Trophoblast cell (in vitro differentiated cells and primary cell): Measurements from ENCODE around the gene DUSP21.
"Not testable (repeated sequence)": the region's sequence is repeated elsewhere in the genome, so short reads cannot be mapped to it uniquely, and the experiment has no call there.

Experiments
- DNase-seq, 2 donors: peaks; one replicate each; pipeline ENCODE4 v3.0.0-alpha.2; 2016
- H2AFZ ChIP-seq: 2 replicates; pipeline ENCODE4 v1.6.1; 2013; ENCODE audit warnings: low read length, moderate library complexity, mild to moderate bottlenecking; ENCODE audit not compliant: insufficient read depth, poor library complexity
- H2AK5ac ChIP-seq: 2 replicates; pipeline ENCODE4 v1.6.1; 2013; ENCODE audit warnings: mild to moderate bottlenecking, low read length
- H2BK120ac ChIP-seq: 2 replicates; pipeline ENCODE4 v1.6.1; 2013; ENCODE audit warnings: low read length, mild to moderate bottlenecking, moderate library complexity; ENCODE audit not compliant: insufficient read depth, poor library complexity
- H2BK12ac ChIP-seq: 2 replicates; pipeline ENCODE4 v1.6.1; 2013; ENCODE audit warnings: mild to moderate bottlenecking, low read length, moderate library complexity
- H2BK5ac ChIP-seq: 2 replicates; pipeline ENCODE4 v1.6.1; 2013; ENCODE audit warnings: low read length, low read depth, moderate library complexity, mild to moderate bottlenecking; ENCODE audit not compliant: poor library complexity
- H3K14ac ChIP-seq: 2 replicates; pipeline ENCODE4 v1.6.1; 2013; ENCODE audit warnings: mild to moderate bottlenecking, low read length
- H3K18ac ChIP-seq: 2 replicates; pipeline ENCODE4 v1.6.1; 2013; ENCODE audit warnings: mild to moderate bottlenecking, low read length
- H3K23ac ChIP-seq: 2 replicates; pipeline ENCODE4 v1.6.1; 2013; ENCODE audit warnings: low read length
- H3K27ac ChIP-seq: 2 replicates; pipeline ENCODE4 v1.5.1; 2013; ENCODE audit warnings: low read depth, mild to moderate bottlenecking, inconsistent platforms, low read length, moderate library complexity
- H3K27me3 ChIP-seq: 2 replicates; pipeline ENCODE4 v1.6.1; 2013; ENCODE audit warnings: inconsistent platforms, mild to moderate bottlenecking, low read length, moderate library complexity; ENCODE audit not compliant: insufficient read depth
- H3K36me3 ChIP-seq, 2 experiments: 1 replicate in 1 of 2; 2 replicates in 1 of 2; pipeline ENCODE4 v1.6.1; 2013; ENCODE audit warnings: low read length in 2 of 2, mild to moderate bottlenecking in 2 of 2, moderate library complexity in 1 of 2; ENCODE audit not compliant: insufficient read depth in 2 of 2, control insufficient read depth in 1 of 2
- H3K4ac ChIP-seq: 2 replicates; pipeline ENCODE4 v1.6.1; 2013; ENCODE audit warnings: low read depth, mild to moderate bottlenecking, low read length, moderate library complexity
- H3K4me1 ChIP-seq, 2 experiments: 1 replicate in 1 of 2; 2 replicates in 1 of 2; pipeline ENCODE4 v1.6.1; 2013; ENCODE audit warnings: low read length in 2 of 2, mild to moderate bottlenecking in 2 of 2, moderate library complexity in 1 of 2; ENCODE audit not compliant: insufficient read depth in 2 of 2, control insufficient read depth in 1 of 2
- H3K4me2 ChIP-seq: 2 replicates; pipeline ENCODE4 v1.6.1; 2013; ENCODE audit warnings: inconsistent platforms, mild to moderate bottlenecking, low read length, moderate library complexity
- H3K4me3 ChIP-seq: 2 replicates; pipeline ENCODE4 v1.5.1; 2013; ENCODE audit warnings: mild to moderate bottlenecking, low read depth, low read length, inconsistent platforms
- H3K79me1 ChIP-seq: one replicate; pipeline ENCODE4 v1.6.1; 2013; ENCODE audit warnings: low read length
- H3K79me2 ChIP-seq: 2 replicates; pipeline ENCODE4 v1.6.1; 2013; ENCODE audit warnings: low read length, mild to moderate bottlenecking; ENCODE audit not compliant: control insufficient read depth, insufficient read depth, poor library complexity
- H3K9ac ChIP-seq: 2 replicates; pipeline ENCODE4 v1.6.1; 2013; ENCODE audit warnings: mild to moderate bottlenecking, low read length
- H3K9me3 ChIP-seq: 2 replicates; pipeline ENCODE4 v1.6.1; 2013; ENCODE audit warnings: low read depth, mild to moderate bottlenecking, control low read depth, inconsistent platforms, low read length; ENCODE audit not compliant: insufficient read depth
- H4K12ac ChIP-seq: 2 replicates; pipeline ENCODE4 v1.6.1; 2013; ENCODE audit warnings: low read depth, mild to moderate bottlenecking, low read length, moderate library complexity
- H4K8ac ChIP-seq: 2 replicates; pipeline ENCODE4 v1.6.1; 2013; ENCODE audit warnings: low read depth, mild to moderate bottlenecking, low read length, moderate library complexity
- H4K91ac ChIP-seq: one replicate; pipeline ENCODE4 v1.6.1; 2013; ENCODE audit warnings: low read depth, mild to moderate bottlenecking, low read length, moderate library complexity
- WGBS: extraction: QIAGEN DNeasy Blood & Tissue Kit; methylation state at CpG from one replicate; pipeline ENCODE4 v1.1.7; 2013; ENCODE audit warnings: missing lambda C conversion rate; ENCODE audit not compliant: insufficient read length, insufficient coverage; ENCODE audit errors: extremely low coverage; 5-methylcytosine and 5-hydroxymethylcytosine counted together

The DUSP21 gene

DNA sequence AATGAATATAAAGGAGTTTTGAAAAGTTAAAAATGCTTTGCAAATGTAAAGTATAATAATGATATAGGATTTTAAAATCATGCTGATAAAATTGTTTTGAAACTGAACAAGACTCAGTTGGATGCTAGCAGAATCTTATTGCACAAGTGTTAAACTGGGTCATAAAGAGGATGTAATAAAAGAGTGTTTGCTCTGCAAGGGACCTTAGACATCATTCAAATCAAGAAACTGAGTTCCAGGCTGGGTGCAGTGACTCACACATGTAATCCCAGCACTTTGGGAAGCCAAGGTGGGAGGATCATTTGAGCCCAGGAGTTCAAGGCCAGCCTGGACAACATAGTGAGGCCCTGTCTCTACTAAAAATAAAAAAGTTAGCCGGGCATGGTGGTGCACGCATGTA, 27.5 kb upstream of the DUSP21 start:
- H3K9me3 ChIP-seq = no peaks in the 10 kb centered on the region
- no peak overlapping the region for H2AK5ac ChIP-seq
- H3K23ac ChIP-seq = no peak overlapping the region
- H3K27ac ChIP-seq = no peak overlapping the region
- no peaks in the 10 kb centered on the region for H3K36me3 ChIP-seq
- H4K12ac ChIP-seq = no peak overlapping the region
- no peak overlapping the region for H3K14ac ChIP-seq
- no peak overlapping the region for H3K18ac ChIP-seq
- H3K4me1 ChIP-seq = no peaks in the 10 kb centered on the region
- no CpG with 5 or more reads among the region's 2 CpGs for WGBS
- H3K79me1 ChIP-seq = no peaks in the 10 kb centered on the region
- H3K79me2 ChIP-seq = no peaks in the 10 kb centered on the region
- DNase-seq = no peak
- H3K4ac ChIP-seq = no peak overlapping the region
- H2BK12ac ChIP-seq = no peak overlapping the region
- H3K9ac ChIP-seq = no peak overlapping the region
- H3K27me3 ChIP-seq = no peaks in the 10 kb centered on the region
- no peak overlapping the region for H3K4me3 ChIP-seq
- H4K8ac ChIP-seq = no peak overlapping the region
- no peak overlapping the region for H2BK5ac ChIP-seq
- no peak overlapping the region for H2BK120ac ChIP-seq
- no peak overlapping the region for H3K4me2 ChIP-seq
- no peak overlapping the region for H4K91ac ChIP-seq
- H2AFZ ChIP-seq = no peak overlapping the region

DNA sequence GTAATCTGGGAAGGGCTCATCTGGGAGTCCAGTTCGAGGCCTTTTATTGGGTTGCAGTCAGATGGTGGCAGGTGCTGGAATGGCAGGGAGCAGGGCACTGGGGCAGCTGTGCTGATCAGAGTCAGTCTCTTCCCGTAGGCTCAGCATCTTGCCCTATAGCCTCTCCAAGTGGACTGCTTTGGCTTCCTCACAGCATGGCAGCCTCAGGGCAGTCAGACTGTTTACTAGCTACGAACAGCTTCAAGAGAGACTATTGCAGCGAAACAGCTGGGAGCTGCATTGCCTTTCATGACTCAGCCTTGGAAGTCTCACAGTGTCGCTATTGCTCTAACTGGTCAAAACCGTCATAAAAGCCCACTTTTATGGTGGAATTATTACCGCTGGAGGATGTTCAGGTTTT, 26.8 kb upstream of the DUSP21 start:
- Histone ChIP-seq H2AFZ (no peak overlapping the region), H3K79me2 (no peaks in the 10 kb centered on the region), H3K4me1 (no peaks in the 10 kb centered on the region), H4K12ac (no peak overlapping the region), H4K91ac (no peak overlapping the region), H2BK120ac (no peak overlapping the region), H3K79me1 (no peaks in the 10 kb centered on the region), H3K23ac (no peak overlapping the region), H3K14ac (no peak overlapping the region), H3K18ac (no peak overlapping the region), H3K9me3 (no peaks in the 10 kb centered on the region), H2BK12ac (no peak overlapping the region), H3K27ac (no peak overlapping the region), H3K4me3 (no peak overlapping the region), H2AK5ac (no peak overlapping the region), H4K8ac (no peak overlapping the region), H3K27me3 (no peaks in the 10 kb centered on the region), H2BK5ac (no peak overlapping the region), H3K36me3 (no peaks in the 10 kb centered on the region), H3K4ac (no peak overlapping the region), H3K9ac (no peak overlapping the region), H3K4me2 (no peak overlapping the region)
- no peak for DNase-seq
- WGBS = no CpG with 5 or more reads among the region's 7 CpGs

DNA sequence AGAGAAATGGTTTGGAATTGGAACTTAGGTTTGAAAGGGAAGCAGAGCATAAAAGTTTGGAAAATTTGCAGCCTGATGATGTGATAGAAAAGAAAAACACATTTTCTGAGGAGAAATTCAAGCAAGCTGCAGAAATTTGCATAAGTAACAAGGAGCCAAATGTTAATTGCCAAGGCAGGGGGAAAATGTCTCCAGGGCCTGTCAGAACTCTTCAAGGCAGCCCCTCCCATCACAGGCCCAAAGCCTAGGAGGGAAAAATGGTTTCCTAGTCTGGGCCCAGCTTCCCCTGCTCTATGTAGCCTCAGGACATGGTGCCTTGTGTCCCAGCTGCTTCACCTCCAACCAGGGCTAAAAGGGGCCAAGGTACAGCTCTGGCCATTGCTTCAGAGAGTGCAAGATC, 21.2 kb upstream of the DUSP21 start:
- no peak overlapping the region for H3K4me2 ChIP-seq
- H3K4ac ChIP-seq = no peak overlapping the region
- H3K36me3 ChIP-seq = no peaks in the 10 kb centered on the region
- H3K27ac ChIP-seq = no peak overlapping the region
- no peak overlapping the region for H4K8ac ChIP-seq
- no peak overlapping the region for H2AK5ac ChIP-seq
- no peak overlapping the region for H4K12ac ChIP-seq
- no peak overlapping the region for H3K14ac ChIP-seq
- no peaks in the 10 kb centered on the region for H3K79me1 ChIP-seq
- no peak overlapping the region for H3K9ac ChIP-seq
- no peak overlapping the region for H3K23ac ChIP-seq
- no peak overlapping the region for H3K18ac ChIP-seq
- DNase-seq = no peak
- no peaks in the 10 kb centered on the region for H3K27me3 ChIP-seq
- no peaks in the 10 kb centered on the region for H3K79me2 ChIP-seq
- H2AFZ ChIP-seq = no peak overlapping the region
- no peak overlapping the region for H2BK12ac ChIP-seq
- no peak overlapping the region for H3K4me3 ChIP-seq
- H2BK120ac ChIP-seq = no peak overlapping the region
- no peak overlapping the region for H4K91ac ChIP-seq
- no peaks in the 10 kb centered on the region for H3K4me1 ChIP-seq
- H3K9me3 ChIP-seq = no peaks in the 10 kb centered on the region
- H2BK5ac ChIP-seq = no peak overlapping the region

DNA sequence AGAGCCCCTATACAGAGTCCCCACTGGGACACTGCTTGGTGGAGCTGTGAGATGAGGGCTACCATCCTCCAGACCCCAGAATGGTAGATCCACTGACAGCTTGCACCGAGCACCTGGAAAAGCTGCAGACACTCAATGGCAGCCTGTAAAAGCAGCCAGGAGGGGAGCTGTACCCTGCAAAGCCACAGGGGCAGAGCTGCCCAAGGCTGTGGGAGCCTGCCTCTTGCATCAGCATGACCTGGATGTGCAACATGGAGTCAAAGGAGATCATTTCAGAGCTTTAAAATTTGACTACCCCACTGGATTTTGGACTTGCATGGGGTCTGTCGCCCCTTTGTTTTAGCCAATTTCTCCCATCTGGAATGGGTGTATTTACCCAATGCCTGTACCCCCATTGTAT, 20.6 kb upstream of the DUSP21 start:
- H3K4me1 ChIP-seq, H3K27me3 ChIP-seq: not testable (repeated sequence)
- WGBS = no CpG with 5 or more reads among the region's 2 CpGs

More for the DNA sequence above, 20.6 kb upstream of the DUSP21 start:
- H2AK5ac ChIP-seq, H4K8ac ChIP-seq, H3K9me3 ChIP-seq, H2BK5ac ChIP-seq, H3K23ac ChIP-seq, H3K9ac ChIP-seq, H4K12ac ChIP-seq, H2AFZ ChIP-seq, H3K27ac ChIP-seq, H3K18ac ChIP-seq, H2BK120ac ChIP-seq, H3K4me3 ChIP-seq, H2BK12ac ChIP-seq, H3K14ac ChIP-seq, H3K4ac ChIP-seq, H3K79me2 ChIP-seq, H3K4me2 ChIP-seq, DNase-seq, H3K36me3 ChIP-seq, H3K79me1 ChIP-seq, H4K91ac ChIP-seq: not testable (repeated sequence)
